H9 (cell line): ENCODE data around the gene ZSCAN31. TPM values are rescaled to one million over a fixed set of nuclear protein-coding genes. Genes with fewer than 3 reads are reported as not detected.
"Not testable (repeated sequence)": the region's sequence is repeated elsewhere in the genome, so short reads cannot be mapped to it uniquely, and the experiment has no call there.

Experiments
- DNase-seq: peaks from one replicate; pipeline ENCODE4 v3.0.0-alpha.2; 2017
- H2AFZ ChIP-seq: one replicate; pipeline ENCODE4 v1.6.1; 2013; ENCODE audit warnings: mild to moderate bottlenecking, low read length, control low read depth, moderate library complexity
- H2AK5ac ChIP-seq: 2 replicates; pipeline ENCODE4 v1.6.1; 2013; ENCODE audit warnings: low read length, control low read depth, mixed read lengths; ENCODE audit not compliant: insufficient read length
- H2BK120ac ChIP-seq: one replicate; pipeline ENCODE4 v1.6.1; 2013; ENCODE audit warnings: low read depth, mild to moderate bottlenecking, low read length, control low read depth, inconsistent platforms; ENCODE audit not compliant: poor library complexity, severe bottlenecking
- H2BK12ac ChIP-seq: 2 replicates; pipeline ENCODE4 v1.6.1; 2013; ENCODE audit warnings: low read length, control low read depth, mixed read lengths, low read depth; ENCODE audit not compliant: insufficient read length
- H2BK15ac ChIP-seq: 2 replicates; pipeline ENCODE4 v1.6.1; 2013; ENCODE audit warnings: low read depth, low read length, control low read depth
- H2BK20ac ChIP-seq: one replicate; pipeline ENCODE4 v1.6.1; 2013; ENCODE audit warnings: low read depth, mild to moderate bottlenecking, low read length, control low read depth, inconsistent platforms; ENCODE audit not compliant: poor library complexity, severe bottlenecking
- H2BK5ac ChIP-seq: 2 replicates; pipeline ENCODE4 v1.6.1; 2013; ENCODE audit warnings: low read length, control low read depth, mixed read lengths; ENCODE audit not compliant: insufficient read length
- H3K14ac ChIP-seq: 2 replicates; pipeline ENCODE4 v1.6.1; 2013; ENCODE audit warnings: low read length, control low read depth; ENCODE audit not compliant: insufficient read depth
- H3K18ac ChIP-seq: 2 replicates; pipeline ENCODE4 v1.6.1; 2013; ENCODE audit warnings: low read depth, mild to moderate bottlenecking, mixed read lengths, low read length, control low read depth; ENCODE audit not compliant: insufficient read length
- H3K23ac ChIP-seq: 2 replicates; pipeline ENCODE4 v1.6.1; 2013; ENCODE audit warnings: low read length, control low read depth, mixed read lengths, low read depth; ENCODE audit not compliant: insufficient read length
- H3K23me2 ChIP-seq: 2 replicates; pipeline ENCODE4 v1.6.1; 2013; ENCODE audit warnings: low read depth, mild to moderate bottlenecking, mixed read lengths, low read length, control low read depth; ENCODE audit not compliant: insufficient read length, poor library complexity, severe bottlenecking
- H3K27ac ChIP-seq: 2 replicates; pipeline ENCODE4 v1.5.1; 2013; ENCODE audit warnings: low read length, control low read depth, mixed read lengths, low read depth; ENCODE audit not compliant: insufficient read length
- H3K27me3 ChIP-seq: 2 replicates; pipeline ENCODE4 v1.6.1; 2013; ENCODE audit warnings: low read length, control low read depth, inconsistent platforms; ENCODE audit not compliant: insufficient read depth
- H3K4ac ChIP-seq: 2 replicates; pipeline ENCODE4 v1.6.1; 2013; ENCODE audit warnings: low read depth, mild to moderate bottlenecking, control low read depth, inconsistent platforms, low read length, moderate library complexity
- H3K4me1 ChIP-seq: 2 replicates; pipeline ENCODE4 v1.6.1; 2013; ENCODE audit warnings: low read length, control low read depth, inconsistent platforms; ENCODE audit not compliant: insufficient read depth
- H3K4me2 ChIP-seq: 2 replicates; pipeline ENCODE4 v1.6.1; 2013; ENCODE audit warnings: low read length, control low read depth, mixed read lengths; ENCODE audit not compliant: insufficient read length, insufficient read depth
- H3K56ac ChIP-seq: 2 replicates; pipeline ENCODE4 v1.6.1; 2013; ENCODE audit warnings: low read depth, mild to moderate bottlenecking, mixed read lengths, low read length, control low read depth; ENCODE audit not compliant: insufficient read length
- H3K79me1 ChIP-seq: 2 replicates; pipeline ENCODE4 v1.6.1; 2013; ENCODE audit warnings: low read depth, mild to moderate bottlenecking, moderate library complexity, low read length, control low read depth, inconsistent platforms; ENCODE audit not compliant: insufficient read depth, poor library complexity, severe bottlenecking
- H3K79me2 ChIP-seq: 2 replicates; pipeline ENCODE4 v1.6.1; 2013; ENCODE audit warnings: low read length, control low read depth, inconsistent platforms; ENCODE audit not compliant: insufficient read depth
- H3K9ac ChIP-seq: 2 replicates; pipeline ENCODE4 v1.6.1; 2013; ENCODE audit warnings: low read length, control low read depth, mixed read lengths; ENCODE audit not compliant: insufficient read length; ENCODE audit errors: extremely low read depth
- H3K9me3 ChIP-seq: one replicate; pipeline ENCODE4 v1.6.1; 2013; ENCODE audit warnings: low read depth, low read length, inconsistent platforms; ENCODE audit not compliant: control insufficient read depth
- H3T11ph ChIP-seq: one replicate; pipeline ENCODE4 v1.6.1; 2013; ENCODE audit warnings: mild to moderate bottlenecking, low read length, control low read depth, inconsistent platforms
- H4K20me1 ChIP-seq: one replicate; pipeline ENCODE4 v1.6.1; 2013; ENCODE audit not compliant: control insufficient read depth, insufficient read length, insufficient read depth
- H4K5ac ChIP-seq: 2 replicates; pipeline ENCODE4 v1.6.1; 2013; ENCODE audit warnings: low read depth, mild to moderate bottlenecking, mixed read lengths, low read length, control low read depth; ENCODE audit not compliant: insufficient read length
- H4K8ac ChIP-seq: replicated peaks from 2 replicates; pipeline ENCODE4 v1.6.1; 2013; ENCODE audit warnings: low read length, control low read depth, mixed read lengths, low read depth; ENCODE audit not compliant: insufficient read length
- H4K91ac ChIP-seq: 2 replicates; pipeline ENCODE4 v1.6.1; 2013; ENCODE audit warnings: low read depth, mild to moderate bottlenecking, moderate library complexity, mixed read lengths, low read length, control low read depth; ENCODE audit not compliant: insufficient read length
- H3K27ac Mint-ChIP-seq, 3 experiments: 2 replicates in 2 of 3; 3 replicates in 1 of 3; pipeline ENCODE4 v1.8.0; 2020 to 2021; ENCODE audit warnings: mixed read lengths in 3 of 3, mild to moderate bottlenecking in 1 of 3, moderate library complexity in 1 of 3
- H3K27me3 Mint-ChIP-seq: 2 replicates; pipeline ENCODE4 v1.8.0; 2021; ENCODE audit warnings: low read depth, mild to moderate bottlenecking, moderate library complexity, mixed read lengths
- H3K36me3 Mint-ChIP-seq, 3 experiments: 2 replicates in 2 of 3; 3 replicates in 1 of 3; pipeline ENCODE4 v1.8.0; 2020 to 2021; ENCODE audit warnings: low read depth in 3 of 3, mixed read lengths in 3 of 3; ENCODE audit not compliant: insufficient read depth in 1 of 3
- H3K4me1 Mint-ChIP-seq, 2 experiments: 2 replicates each; pipeline ENCODE4 v1.8.0; 2020; ENCODE audit warnings: mixed read lengths in 2 of 2
- H3K4me3 Mint-ChIP-seq, 2 experiments: 2 replicates in 1 of 2; 3 replicates in 1 of 2; pipeline ENCODE4 v1.8.0; 2020 to 2021; ENCODE audit warnings: mild to moderate bottlenecking in 2 of 2, mixed read lengths in 2 of 2, moderate library complexity in 1 of 2
- H3K9me3 Mint-ChIP-seq, 2 experiments: 2 replicates in 1 of 2; 3 replicates in 1 of 2; pipeline ENCODE4 v1.8.0; 2020; ENCODE audit warnings: mild to moderate bottlenecking in 2 of 2, mixed read lengths in 2 of 2, moderate library complexity in 1 of 2
- WGBS: extraction: QIAGEN DNeasy Blood & Tissue Kit; methylation state at CpG from one replicate; pipeline ENCODE4 v1.1.7; 2013; ENCODE audit warnings: missing lambda C conversion rate, low lambda C conversion rate, mixed read lengths; ENCODE audit not compliant: insufficient read length; ENCODE audit errors: extremely low coverage; 5-methylcytosine and 5-hydroxymethylcytosine counted together
- total RNA-seq: library from RNA; stranded (reverse); gene quantifications from 2 replicates; pipeline ENCODE4 v1.2.1, GENCODE V29; 2021
- TF ChIP-seq, protein P1 (sequence below): fragments of 200-600 bp; sonication (generic); conservative IDR thresholded peaks from 3 replicates; pipeline ENCODE4 v1.8.0; 2021; ENCODE audit warnings: antibody characterized with exemption, mild to moderate bottlenecking

ZSCAN31 gene
- total RNA-seq, 1 experiment from 2014 or later: 7.1 TPM

GRCh38 chr6:28322661-28323060, 13.3 kb downstream of the ZSCAN31 start:
- Histone ChIP-seq H3K23me2 (no peaks in the 10 kb centered on the region), H3K4ac (no peak overlapping the region), H3K9ac (no peak overlapping the region), H3K79me1 (no peaks in the 10 kb centered on the region), H2BK5ac (no peak overlapping the region), H3K56ac (no peak overlapping the region), H2BK20ac (no peak overlapping the region), H3K4me2 (no peak overlapping the region), H2AFZ (no peak overlapping the region), H3K18ac (no peak overlapping the region), H3K4me1 (no peaks in the 10 kb centered on the region), H4K8ac (no peak overlapping the region), H2BK120ac (no peak overlapping the region), H4K5ac (no peak overlapping the region), H3K9me3 (peaks cover 23% of the 10 kb centered on the region), H3T11ph (no peak overlapping the region), H2AK5ac (no peak overlapping the region), H3K27me3 (no peaks in the 10 kb centered on the region), H4K20me1 (no peaks in the 10 kb centered on the region), H3K79me2 (no peaks in the 10 kb centered on the region), H3K27ac (no peak overlapping the region), H2BK12ac (no peak overlapping the region), H4K91ac (no peak overlapping the region), H3K23ac (no peak overlapping the region), H3K14ac (no peak overlapping the region), H2BK15ac (no peak overlapping the region)
- Mint-ChIP-seq H3K4me3 (no peak overlapping the region), H3K4me1 (no peaks in the 10 kb centered on the region), H3K27ac (no peak overlapping the region), H3K9me3 (peaks cover 26 to 30% of the 10 kb centered on the region in 2 experiments), H3K36me3 (peaks cover 27 to 32% (median 29%) of the 10 kb centered on the region in 3 experiments), H3K27me3 (no peaks in the 10 kb centered on the region)
- TF ChIP-seq, protein P1, sequence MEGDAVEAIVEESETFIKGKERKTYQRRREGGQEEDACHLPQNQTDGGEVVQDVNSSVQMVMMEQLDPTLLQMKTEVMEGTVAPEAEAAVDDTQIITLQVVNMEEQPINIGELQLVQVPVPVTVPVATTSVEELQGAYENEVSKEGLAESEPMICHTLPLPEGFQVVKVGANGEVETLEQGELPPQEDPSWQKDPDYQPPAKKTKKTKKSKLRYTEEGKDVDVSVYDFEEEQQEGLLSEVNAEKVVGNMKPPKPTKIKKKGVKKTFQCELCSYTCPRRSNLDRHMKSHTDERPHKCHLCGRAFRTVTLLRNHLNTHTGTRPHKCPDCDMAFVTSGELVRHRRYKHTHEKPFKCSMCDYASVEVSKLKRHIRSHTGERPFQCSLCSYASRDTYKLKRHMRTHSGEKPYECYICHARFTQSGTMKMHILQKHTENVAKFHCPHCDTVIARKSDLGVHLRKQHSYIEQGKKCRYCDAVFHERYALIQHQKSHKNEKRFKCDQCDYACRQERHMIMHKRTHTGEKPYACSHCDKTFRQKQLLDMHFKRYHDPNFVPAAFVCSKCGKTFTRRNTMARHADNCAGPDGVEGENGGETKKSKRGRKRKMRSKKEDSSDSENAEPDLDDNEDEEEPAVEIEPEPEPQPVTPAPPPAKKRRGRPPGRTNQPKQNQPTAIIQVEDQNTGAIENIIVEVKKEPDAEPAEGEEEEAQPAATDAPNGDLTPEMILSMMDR: no peak
- no peak for DNase-seq
- no CpG with 5 or more reads among the region's 3 CpGs for WGBS

DNA sequence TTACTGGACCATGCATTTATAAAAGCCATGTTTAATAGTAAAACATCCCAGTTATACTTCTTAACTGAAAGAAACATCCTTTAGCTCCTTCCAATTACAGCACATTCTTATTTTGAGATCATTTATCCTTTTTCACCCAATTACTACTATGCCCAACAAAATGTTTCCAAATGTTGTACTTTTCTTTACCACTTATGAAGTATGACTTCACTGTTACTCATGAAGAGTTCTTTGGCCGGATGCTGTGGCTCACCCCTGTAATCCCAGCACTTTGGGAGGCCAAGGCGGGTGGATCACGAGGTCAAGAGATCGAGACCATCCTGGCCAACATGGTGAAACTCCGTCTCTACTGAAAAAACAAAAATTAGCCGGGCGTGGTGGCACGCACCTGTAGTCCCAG, 18.1 kb downstream of the ZSCAN31 start:
- not testable (repeated sequence) for H2AFZ ChIP-seq, H3K36me3 Mint-ChIP-seq, H3K27me3 ChIP-seq, H2BK5ac ChIP-seq, H3K23me2 ChIP-seq, H3K27ac Mint-ChIP-seq, H4K91ac ChIP-seq, H3K4me1 ChIP-seq, H3K4me2 ChIP-seq, H4K20me1 ChIP-seq, H3K4me3 Mint-ChIP-seq, H3K56ac ChIP-seq, DNase-seq, H2BK20ac ChIP-seq, H2AK5ac ChIP-seq, H3K18ac ChIP-seq, H2BK12ac ChIP-seq, H3K79me1 ChIP-seq, H3T11ph ChIP-seq, H3K23ac ChIP-seq, H3K9ac ChIP-seq, H3K79me2 ChIP-seq, H3K9me3 ChIP-seq, H3K27me3 Mint-ChIP-seq, H3K9me3 Mint-ChIP-seq, H4K8ac ChIP-seq, H2BK15ac ChIP-seq, H3K4me1 Mint-ChIP-seq, H3K27ac ChIP-seq, H3K14ac ChIP-seq, H4K5ac ChIP-seq, H3K4ac ChIP-seq, H2BK120ac ChIP-seq
- no CpG with 5 or more reads among the region's 8 CpGs for whole genome bisulfite sequencing
